Stimulated activated CD8-positive, alpha-beta memory T cell treated with anti-CD3 and anti-CD28 coated beads, Interleukin-7, amount 100 ng/mL, for 24 hours (primary cell): Measurements from ENCODE around the gene JOSD2.

Experiments used
- DNase-seq: peaks from one replicate; pipeline ENCODE4 v3.0.0-alpha.2; 2020; ENCODE audit warnings: low read depth

Gene JOSD2

DNA sequence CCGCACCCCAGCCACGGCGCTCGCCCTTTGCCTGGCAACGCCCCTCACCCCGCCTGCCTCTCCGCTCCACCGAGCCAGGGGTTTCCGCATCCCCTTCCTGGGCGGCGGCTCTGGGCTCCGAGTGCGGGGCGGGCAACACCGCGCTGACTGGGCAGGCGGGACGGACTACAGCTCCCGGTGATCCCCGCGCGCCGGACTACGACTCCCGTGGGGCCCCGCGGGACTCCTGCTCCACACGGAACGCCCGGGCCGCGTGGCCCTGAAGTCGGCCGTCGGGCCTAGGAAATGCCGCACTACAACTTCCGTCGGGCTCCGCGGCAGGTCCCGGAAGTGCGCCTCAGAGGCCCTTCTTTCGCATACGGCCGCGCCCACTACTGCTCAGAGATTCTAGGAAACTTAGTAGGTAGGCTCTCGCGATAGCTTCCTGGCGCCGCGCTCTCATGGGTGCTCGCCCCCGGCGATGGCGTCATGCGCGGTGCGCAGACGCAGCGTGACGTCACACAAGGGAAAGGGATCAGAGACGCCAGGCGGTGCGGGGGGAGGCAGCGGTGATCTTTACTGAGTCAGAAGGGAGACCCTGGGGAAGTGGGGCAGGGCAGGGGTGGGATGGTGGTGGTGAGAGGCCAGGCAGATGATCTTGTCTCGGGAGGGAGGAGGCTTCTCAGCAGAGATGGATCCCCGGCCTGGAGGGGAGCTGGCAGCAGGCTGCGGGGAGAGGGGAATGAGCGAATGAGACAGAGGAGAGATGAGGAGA lies at the start of gene JOSD2:
Gene JOSD2, minus strand, starts transcription at position 123 of the 754 bp plus-strand sequence. CDS start 760 bp downstream, outside the sequence.
- peak; percentile 88 for DNase-seq

DNA sequence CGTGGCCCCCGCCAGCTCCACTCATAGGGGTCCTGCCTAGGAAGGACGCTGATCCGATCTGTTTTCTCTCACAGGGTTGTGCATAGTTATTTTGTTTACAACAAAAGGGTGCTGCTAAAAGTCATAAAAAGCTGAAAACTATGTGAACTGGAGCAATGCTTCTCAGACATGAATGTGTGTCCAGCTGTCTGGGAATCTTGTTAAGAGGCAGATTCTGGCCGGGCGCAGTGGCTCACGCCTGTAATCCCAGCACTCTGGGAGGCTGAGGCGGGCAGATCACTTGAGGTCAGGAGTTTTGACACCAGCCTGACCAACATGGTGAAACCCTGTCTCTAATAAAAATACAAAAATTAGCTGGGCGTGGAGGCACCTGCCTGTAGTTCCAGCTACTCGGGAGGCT lies 48.6 kb upstream of the JOSD2 start:
- no peak for DNase-seq

- no peak for DNase-seq
Observed at GRCh38 chr19:50558449-50558848, 47.5 kb upstream of the JOSD2 start.

GRCh38 chr19:50558039-50558438 lies 47.0 kb upstream of the JOSD2 start:
- no peak for DNase-seq

- DNase-seq = no peak
Observed at GRCh38 chr19:50557009-50557613, 46.1 kb upstream of the JOSD2 start.

GRCh38 chr19:50556282-50557008 lies 45.5 kb upstream of the JOSD2 start:
- peak; percentile 64 for DNase-seq

DNA sequence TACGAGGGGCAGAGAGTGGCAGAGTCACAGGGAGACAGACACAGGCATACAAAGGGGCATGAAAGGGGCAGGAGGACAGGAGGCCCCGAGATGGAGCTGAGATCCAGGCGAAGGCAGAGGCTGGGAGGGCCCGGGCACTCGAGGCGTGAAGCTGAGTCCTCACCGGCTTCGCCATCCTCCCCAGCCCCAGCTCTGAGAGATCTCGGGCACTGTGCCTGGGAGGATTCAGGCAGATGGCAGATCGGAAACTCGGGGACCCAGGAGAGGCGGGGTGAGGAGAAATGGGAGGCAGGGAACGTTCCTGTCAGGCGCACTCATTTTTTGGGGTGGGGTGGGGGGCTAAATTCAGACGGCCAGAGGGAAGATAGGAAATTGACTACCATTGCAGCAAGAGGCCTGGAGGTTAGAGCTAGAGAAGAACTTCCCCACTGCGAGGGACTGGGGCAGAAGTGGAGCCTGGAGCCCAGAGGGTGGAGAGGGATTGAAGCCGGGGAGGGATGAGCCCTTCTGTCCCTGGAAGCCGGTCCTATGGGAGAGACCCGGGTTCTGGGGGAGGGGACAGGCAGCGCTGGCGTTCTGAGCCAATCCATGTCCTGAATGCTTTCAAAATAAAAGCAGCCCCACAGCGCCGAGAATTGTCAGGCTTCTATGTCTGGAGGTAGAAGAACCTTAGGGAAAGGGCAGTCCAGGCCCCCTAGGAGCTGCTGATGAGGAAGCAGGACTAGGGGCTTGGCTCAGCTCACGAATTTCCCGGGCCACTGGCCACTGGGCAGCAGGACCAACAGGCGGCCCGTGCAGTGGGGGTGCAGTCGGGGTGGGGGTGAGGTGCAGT lies 44.7 kb upstream of the JOSD2 start:
- DNase-seq = no peak

DNA sequence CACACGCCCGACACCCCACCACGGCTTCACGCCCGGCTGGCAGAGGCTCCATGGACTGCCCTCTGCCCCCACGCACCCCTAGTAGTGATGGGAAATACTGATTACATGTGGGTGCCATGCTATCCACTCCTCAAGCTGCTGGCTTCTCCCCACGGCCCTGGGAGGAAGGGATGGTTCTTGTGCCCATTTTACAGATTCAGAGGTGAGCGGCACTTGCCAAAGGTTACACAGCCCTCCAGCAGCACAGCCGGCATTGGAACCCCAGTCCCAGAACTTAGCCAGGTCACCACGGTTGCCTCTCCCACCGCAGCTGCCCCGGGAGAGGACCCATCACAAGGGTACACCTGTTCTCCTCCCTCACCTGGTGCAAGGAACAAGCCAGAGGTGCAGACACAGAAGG lies 44.0 kb upstream of the JOSD2 start:
- DNase-seq = no peak

- DNase-seq = no peak
Observed at GRCh38 chr19:50554212-50554611, 43.2 kb upstream of the JOSD2 start.

DNA sequence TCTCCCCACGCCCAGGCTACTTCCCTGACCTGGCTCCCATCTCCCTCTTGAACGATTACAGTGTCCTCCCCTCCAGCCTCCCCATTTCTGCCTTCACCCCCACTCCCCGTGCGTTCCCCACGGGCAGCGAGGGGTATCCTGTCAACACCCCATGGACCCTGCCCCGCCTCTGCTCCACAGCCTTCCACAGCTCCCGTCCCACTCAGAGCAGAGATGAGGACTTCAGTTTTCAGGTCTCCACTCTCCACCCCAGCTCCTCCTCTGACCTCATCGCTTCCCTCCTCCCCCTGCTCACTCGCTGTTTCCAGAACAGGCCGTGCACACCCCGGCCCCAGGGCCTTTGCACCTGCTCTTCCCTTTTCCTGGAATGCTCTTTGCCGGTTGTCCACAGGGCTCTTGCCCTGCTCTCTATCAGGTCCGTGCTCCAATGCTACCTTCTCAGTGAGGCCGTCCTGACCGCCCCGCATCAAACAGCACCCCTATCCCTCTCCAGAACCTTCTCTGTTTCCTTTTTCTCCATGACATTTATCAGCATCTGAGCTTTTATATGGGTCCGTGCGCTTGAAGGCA lies 42.2 kb upstream of the JOSD2 start:
- DNase-seq = no peak

DNA sequence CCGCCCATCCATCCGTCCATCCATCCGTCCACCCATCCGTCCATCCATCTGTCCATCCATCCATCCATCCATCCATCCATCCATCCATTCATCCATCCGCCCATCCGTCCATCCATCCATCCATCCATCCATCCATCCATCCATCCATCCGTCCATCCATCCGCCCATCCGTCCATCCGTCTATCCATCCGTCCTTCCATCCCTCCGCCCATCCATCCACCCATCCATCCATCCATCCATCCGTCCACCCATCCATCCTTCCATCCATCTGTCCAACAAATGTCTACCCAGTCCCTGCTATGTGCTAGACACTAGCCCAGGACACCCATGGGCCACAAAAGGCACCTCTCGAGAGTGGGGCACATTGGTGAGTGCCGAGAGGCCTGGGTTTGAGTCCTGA lies 41.5 kb upstream of the JOSD2 start:
- DNase-seq = no peak

DNA sequence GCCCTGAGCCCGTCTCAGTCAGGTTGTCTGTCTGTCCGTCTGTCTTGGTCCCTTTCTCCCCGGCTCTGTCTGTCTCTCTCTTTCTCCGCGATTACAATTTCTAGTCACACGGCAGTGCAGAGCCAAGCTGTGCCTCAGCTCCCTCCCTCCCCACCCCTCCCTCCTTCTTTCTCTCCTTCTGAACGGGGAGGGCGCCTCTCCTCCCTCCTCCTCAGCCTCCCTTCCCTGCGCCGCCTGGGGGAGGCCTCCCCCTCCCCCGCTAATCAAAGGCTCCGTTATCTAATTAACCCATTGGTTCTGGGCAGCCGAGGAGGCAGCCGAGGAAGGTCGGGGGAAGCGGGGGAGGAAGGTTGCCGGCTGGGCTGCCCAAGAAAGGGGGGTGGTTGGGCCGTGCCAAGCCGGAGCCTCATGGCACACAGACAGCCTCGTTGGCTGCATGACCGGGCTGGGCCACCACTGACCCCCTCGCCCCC lies 40.8 kb upstream of the JOSD2 start:
- no peak for DNase-seq

DNA sequence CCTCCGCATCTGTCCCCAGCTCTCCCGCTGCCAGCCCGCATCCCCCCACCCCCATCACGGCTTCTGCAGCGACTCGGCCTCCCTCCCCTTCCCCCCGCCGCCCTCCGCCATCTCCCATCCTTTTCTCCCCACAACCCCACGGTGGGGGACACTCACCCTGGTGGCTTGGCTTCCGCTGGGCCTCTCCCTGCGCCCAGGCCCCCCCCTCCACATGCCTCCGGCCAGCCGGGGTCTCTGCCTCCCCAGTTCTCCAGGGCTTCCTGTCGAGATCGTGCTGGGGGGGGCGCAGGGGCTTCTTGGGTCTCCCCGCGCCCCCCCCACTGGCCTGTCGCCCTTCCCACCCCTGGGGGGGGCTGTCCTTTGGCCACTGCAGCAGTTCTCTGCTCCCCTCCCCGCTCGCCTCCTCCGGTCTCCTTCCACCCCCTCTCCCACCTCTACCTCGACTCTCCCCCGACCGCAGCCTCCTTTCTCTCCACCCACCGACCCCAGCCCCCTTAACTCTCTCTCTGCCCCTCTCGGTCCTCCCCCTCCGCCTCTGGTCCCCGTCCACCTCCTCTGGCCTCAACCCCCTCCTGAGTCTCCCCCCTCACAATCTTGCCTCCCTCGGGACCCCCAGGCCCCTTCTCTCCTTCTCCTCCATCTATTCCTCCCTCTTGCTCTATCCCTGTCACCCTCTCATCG lies 40.2 kb upstream of the JOSD2 start:
- no peak for DNase-seq

- no peak for DNase-seq
Observed at GRCh38 chr19:50550594-50550966, 39.6 kb upstream of the JOSD2 start.

- DNase-seq = no peak
Observed at GRCh38 chr19:50549927-50550593, 39.1 kb upstream of the JOSD2 start.

- no peak for DNase-seq
Observed at GRCh38 chr19:50549059-50549926, 38.3 kb upstream of the JOSD2 start.

DNA sequence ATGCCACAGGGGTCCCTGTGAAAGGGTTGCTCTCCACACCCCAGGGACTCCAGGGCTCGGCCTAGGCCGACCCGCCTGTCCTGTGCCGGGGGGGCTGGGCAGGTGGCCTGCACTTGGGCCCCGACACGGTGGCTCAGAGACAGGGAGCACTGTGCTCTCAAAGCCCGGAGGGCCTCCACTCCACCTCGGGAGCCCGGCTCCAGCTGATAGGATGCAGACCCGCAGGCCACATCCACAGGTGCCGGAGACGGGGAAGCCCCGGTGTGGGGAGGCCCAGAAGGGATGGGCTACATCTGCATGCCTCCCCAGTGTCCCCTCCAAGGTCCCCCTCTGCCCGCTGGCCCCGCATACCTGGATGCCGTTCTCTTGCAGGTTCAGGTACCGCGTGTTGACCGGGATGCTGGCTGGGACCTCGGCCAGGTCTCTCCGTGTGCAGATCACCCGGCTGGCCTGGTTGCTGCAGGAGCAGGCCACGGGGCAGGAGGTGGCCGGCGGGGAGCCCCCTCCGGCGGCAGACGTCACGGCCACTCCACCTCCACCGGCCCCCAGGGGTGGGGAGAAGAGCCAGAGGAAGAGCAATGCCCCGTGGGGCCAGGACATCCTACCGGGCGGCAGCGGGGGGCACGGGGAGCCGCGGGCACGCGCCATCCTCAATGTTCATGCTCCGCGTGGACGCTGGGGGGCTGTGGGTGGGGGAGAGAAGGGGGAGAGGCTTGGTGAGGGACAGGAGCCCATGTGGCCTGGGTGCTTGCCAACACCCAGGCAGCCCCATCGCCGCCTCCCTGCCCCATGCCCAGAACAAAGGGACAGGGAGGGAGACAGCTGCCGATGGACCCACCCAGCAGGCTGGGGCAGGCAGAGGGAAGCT lies 37.4 kb upstream of the JOSD2 start:
- DNase-seq = no peak

GRCh38 chr19:50547385-50548190 lies 36.6 kb upstream of the JOSD2 start:
- DNase-seq = no peak
